ENCODE data around the gene PRKACA. TPM values are rescaled to one million over a fixed set of nuclear protein-coding genes. Genes with fewer than 3 reads are reported as not detected.

Gene PRKACA
- total and polyA plus RNA-seq, 2 donors (not counting 3 experiments of a cell fraction or from before 2014, with no cell fraction given), result 44.2 to 97.5 TPM

GRCh38 chr19:14119644-14120496 is 2.3 kb upstream of the PRKACA start:
- H3K9me3 ChIP-seq (replicated peaks; ENCODE audit: control insufficient read depth, insufficient read depth, low read length), result no peaks in the 10 kb centered on the region
- H3K4me3 ChIP-seq (replicated peaks in 1 of 3; ENCODE audit: insufficient read depth in 1 of 3, low read depth in 1 of 3, low read length in 3 of 3), result no peak overlapping the region
- H4K20me1 ChIP-seq (replicated peaks; ENCODE audit: control insufficient read depth, extremely low read depth, insufficient read depth, low read length), result no peaks in the 10 kb centered on the region
- H3K79me2 ChIP-seq (ENCODE audit: control insufficient read depth, insufficient read depth, low read length), result peaks cover 18% of the 10 kb centered on the region
- H3K4me1 ChIP-seq (ENCODE audit: control insufficient read depth, extremely low read depth, insufficient read depth, low read length), result peaks cover 16% of the 10 kb centered on the region
- intact Hi-C loops (cut with micrococcal nuclease) (no loop called here), dilution Hi-C loops (cut with MboI; ENCODE audit: extremely low pct_ligation_motif_present, low sequenced_read_pairs) (no loop called here)
- H3K4me2 ChIP-seq (ENCODE audit: insufficient read depth, low read length), result no peak overlapping the region
- no peaks in the 10 kb centered on the region for H3K9me1 ChIP-seq (replicated peaks; ENCODE audit: control insufficient read depth, extremely low read depth, insufficient read depth, low read length)
- FAIRE-seq, result no peak
- DNase-seq (ENCODE audit: low read depth, low spot score), result no peak
- CTCF ChIA-PET, result no interaction called here
- no peak overlapping the region for H3K27ac ChIP-seq (ENCODE audit: insufficient read depth, low read depth, low read length)
- H2AFZ ChIP-seq (ENCODE audit: low read depth, low read length), result no peak overlapping the region
- TF ChIP-seq FOS (IDR thresholded peaks at IDR 0.05; ENCODE audit: borderline replicate concordance, insufficient read depth, low read length) (no peak), POLR2AphosphoS5 (IDR thresholded peaks at IDR 0.05; ENCODE audit: insufficient read depth, low read depth, low read length) (no peak), EZH2 (IDR thresholded peaks at IDR 0.05; ENCODE audit: borderline replicate concordance, low read depth, low read length, severe bottlenecking) (no peak), MAX (IDR thresholded peaks at IDR 0.05; ENCODE audit: insufficient read depth, insufficient read length) (no peak), CTCF (IDR thresholded peaks at IDR 0.05; ENCODE audit: extremely low read depth in 1 of 2, insufficient read depth in 1 of 2, low read depth in 1 of 2, low read length in 2 of 2) (no peak), MYC (IDR thresholded peaks at IDR 0.05; ENCODE audit: low read depth, low read length) (no peak), GATA2 (IDR thresholded peaks at IDR 0.05; ENCODE audit: insufficient read depth, insufficient read length, low read depth, low read length) (no peak), POLR2A (IDR thresholded peaks at IDR 0.05; ENCODE audit: low read depth, low read length) (no peak), JUN (IDR thresholded peaks at IDR 0.05; ENCODE audit: borderline replicate concordance, insufficient read depth, insufficient read length, low read depth) (no peak)
- POLR2A ChIA-PET, result no interaction called here
- no peaks in the 10 kb centered on the region for H3K36me3 ChIP-seq (ENCODE audit: control insufficient read depth in 2 of 2, extremely low read depth in 1 of 2, insufficient read depth in 2 of 2, low read length in 2 of 2)
- H3K27me3 ChIP-seq (ENCODE audit: control insufficient read depth in 2 of 2, insufficient read depth in 2 of 2, low read length in 2 of 2), result no peaks in the 10 kb centered on the region
- no TSS peak for BruUV-seq (replicated peaks)
- H3K9ac ChIP-seq (replicated peaks; ENCODE audit: extremely low read depth, insufficient read depth, low read length), result no peak overlapping the region

All from endothelial cell of umbilical vein (primary cell).